Tibial nerve (tissue), 3 donors: ENCODE results near the gene SEPTIN12.

Source experiments
- CTCF ChIP-seq, 5 experiments: fragments of 200-600 bp in 3 of 5; fragments of 450-650 bp in 2 of 5; sonication (generic) in 3 of 5; IDR thresholded peaks; one replicate each; pipeline ENCODE4 v1.5.1; 2016 to 2019; ENCODE audit warnings: antibody characterized with exemption in 5 of 5, mild to moderate bottlenecking in 3 of 5, moderate library complexity in 2 of 5
- POLR2A ChIP-seq, 2 donors: fragments of 450-650 bp; IDR thresholded peaks; one replicate each; pipeline ENCODE4 v1.6.1; 2017; ENCODE audit warnings: antibody characterized with exemption in 2 of 2, mild to moderate bottlenecking in 2 of 2, moderate library complexity in 2 of 2

- TF ChIP-seq POLR2A (IDR thresholded peaks at IDR 0.05) (no peak), CTCF (IDR thresholded peaks at IDR 0.05) (no peak)
These were observed 33.3 kb downstream of the SEPTIN12 start for GRCh38 chr16:4754865-4755264.
